GM23248 (cell line): Measurements from ENCODE around the gene RMC1.
"Not testable (repeated sequence)": the region's sequence is repeated elsewhere in the genome, so short reads cannot be mapped to it uniquely, and the experiment has no call there.

Experiments used
- EZH2 ChIP-seq: fragments of 200-600 bp; sonication (generic); IDR thresholded peaks from 2 replicates; pipeline ENCODE4 v1.6.1; 2018; ENCODE audit warnings: antibody characterized with exemption, mild to moderate bottlenecking; ENCODE audit not compliant: insufficient read depth, poor library complexity, severe bottlenecking
- EZH2phosphoT487 ChIP-seq: fragments of 200-600 bp; sonication (generic); IDR thresholded peaks from 2 replicates; pipeline ENCODE4 v1.6.1; 2018; ENCODE audit warnings: antibody characterized with exemption, moderate library complexity, mild to moderate bottlenecking, low read depth; ENCODE audit not compliant: insufficient read depth

DNA sequence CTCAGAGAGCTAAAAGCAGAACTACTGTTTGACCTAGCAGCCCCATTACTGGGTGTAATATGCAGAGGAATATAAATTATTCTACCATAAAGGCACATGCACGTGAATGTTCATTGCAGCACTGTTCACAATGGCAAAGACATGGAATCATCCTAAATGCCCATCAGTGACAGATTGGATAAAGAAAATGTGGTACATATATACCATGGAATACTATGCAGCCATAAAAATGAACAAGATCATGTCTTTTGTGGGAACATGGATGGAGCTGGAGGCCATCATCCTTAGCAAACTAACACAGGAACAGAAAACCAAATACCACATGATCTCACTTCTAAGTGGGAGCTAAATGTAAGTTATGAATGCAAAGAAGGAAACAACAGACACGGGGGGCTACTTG is 7.6 kb downstream of the RMC1 start:
- TF ChIP-seq EZH2, EZH2phosphoT487: not testable (repeated sequence)
